Colonic mucosa (tissue), 4 donors: ENCODE measurements around the gene PMPCA. TPM values are rescaled to one million over a fixed set of nuclear protein-coding genes. Genes with fewer than 3 reads are reported as not detected.

ENCODE experiments used
- DNase-seq: peaks from one replicate; pipeline ENCODE4 v3.0.0-alpha.2; 2020
- H3K27ac ChIP-seq: fragments of 200-600 bp; one replicate; pipeline ENCODE4 v1.8.0; 2021
- H3K27me3 ChIP-seq: fragments of 200-600 bp; one replicate; pipeline ENCODE4 v1.8.0; 2021
- H3K36me3 ChIP-seq: fragments of 200-600 bp; one replicate; pipeline ENCODE4 v1.8.0; 2021
- H3K4me1 ChIP-seq: fragments of 200-600 bp; one replicate; pipeline ENCODE4 v1.8.0; 2021; ENCODE audit warnings: mild to moderate bottlenecking
- H3K4me3 ChIP-seq: fragments of 200-600 bp; one replicate; pipeline ENCODE4 v1.8.0; 2021
- H3K9ac ChIP-seq, 2 donors: one replicate each; pipeline ENCODE4 v1.7.0; 2013; ENCODE audit warnings: control low read depth in 2 of 2, low read depth in 2 of 2, low read length in 2 of 2
- H3K9me3 ChIP-seq: fragments of 200-600 bp; one replicate; pipeline ENCODE4 v1.8.0; 2021
- intact Hi-C: fragments of 100-400 bp; cut with DNase I; formaldehyde crosslinking; loops from one replicate; pipeline ENCODE4 v1.14.1; 2022
- total RNA-seq, 2 donors: library from RNA; stranded (reverse); fragmentation: NEBNext Ultra II Directional in 1 of 2; extraction: Animal tissue kit (Norgen Biotek cat#: 25700) in 1 of 2; gene quantifications; one replicate each; pipeline ENCODE4 v1.2.1, GENCODE V29; 2021
- TF ChIP-seq, protein P1 (sequence below): fragments of 200-600 bp; IDR thresholded peaks from one replicate; pipeline ENCODE4 v1.8.0; 2022; ENCODE audit warnings: antibody characterized with exemption, mild to moderate bottlenecking
- donor health status: healthy.
- donor health status: DM: no; HTN: no; CAD: no.
- donor health status: DM: no; HTN: no; CAD: no.

PMPCA gene
- total RNA-seq, 2 donors from 2014 or later: 56.1 to 60.9 TPM

- TF ChIP-seq, protein P1, sequence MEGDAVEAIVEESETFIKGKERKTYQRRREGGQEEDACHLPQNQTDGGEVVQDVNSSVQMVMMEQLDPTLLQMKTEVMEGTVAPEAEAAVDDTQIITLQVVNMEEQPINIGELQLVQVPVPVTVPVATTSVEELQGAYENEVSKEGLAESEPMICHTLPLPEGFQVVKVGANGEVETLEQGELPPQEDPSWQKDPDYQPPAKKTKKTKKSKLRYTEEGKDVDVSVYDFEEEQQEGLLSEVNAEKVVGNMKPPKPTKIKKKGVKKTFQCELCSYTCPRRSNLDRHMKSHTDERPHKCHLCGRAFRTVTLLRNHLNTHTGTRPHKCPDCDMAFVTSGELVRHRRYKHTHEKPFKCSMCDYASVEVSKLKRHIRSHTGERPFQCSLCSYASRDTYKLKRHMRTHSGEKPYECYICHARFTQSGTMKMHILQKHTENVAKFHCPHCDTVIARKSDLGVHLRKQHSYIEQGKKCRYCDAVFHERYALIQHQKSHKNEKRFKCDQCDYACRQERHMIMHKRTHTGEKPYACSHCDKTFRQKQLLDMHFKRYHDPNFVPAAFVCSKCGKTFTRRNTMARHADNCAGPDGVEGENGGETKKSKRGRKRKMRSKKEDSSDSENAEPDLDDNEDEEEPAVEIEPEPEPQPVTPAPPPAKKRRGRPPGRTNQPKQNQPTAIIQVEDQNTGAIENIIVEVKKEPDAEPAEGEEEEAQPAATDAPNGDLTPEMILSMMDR: no peak
- H3K4me1 ChIP-seq: peaks cover 11% of the 10 kb centered on the region
- H3K9me3 ChIP-seq: no peaks in the 10 kb centered on the region
- no peak overlapping the region for H3K4me3 ChIP-seq
- no peaks in the 10 kb centered on the region for H3K27me3 ChIP-seq
- intact Hi-C loops: no loop called here
- no peak overlapping the region for H3K27ac ChIP-seq
- peaks cover 20% of the 10 kb centered on the region for H3K36me3 ChIP-seq
- no peak overlapping the region for H3K9ac ChIP-seq
- DNase-seq: no peak
Observed at GRCh38 chr9:136441681-136442245, 31.3 kb downstream of the PMPCA start.

- Histone ChIP-seq H3K9me3 (no peaks in the 10 kb centered on the region), H3K9ac (no peak overlapping the region), H3K4me3 (no peak overlapping the region), H3K27me3 (no peaks in the 10 kb centered on the region), H3K4me1 (peaks cover 11% of the 10 kb centered on the region), H3K27ac (no peak overlapping the region), H3K36me3 (peaks cover 25% of the 10 kb centered on the region)
- TF ChIP-seq, protein P1: no peak
- no peak for DNase-seq
- intact Hi-C loops: no loop called here
Observed at GRCh38 chr9:136442265-136442664, 31.8 kb downstream of the PMPCA start.

DNA sequence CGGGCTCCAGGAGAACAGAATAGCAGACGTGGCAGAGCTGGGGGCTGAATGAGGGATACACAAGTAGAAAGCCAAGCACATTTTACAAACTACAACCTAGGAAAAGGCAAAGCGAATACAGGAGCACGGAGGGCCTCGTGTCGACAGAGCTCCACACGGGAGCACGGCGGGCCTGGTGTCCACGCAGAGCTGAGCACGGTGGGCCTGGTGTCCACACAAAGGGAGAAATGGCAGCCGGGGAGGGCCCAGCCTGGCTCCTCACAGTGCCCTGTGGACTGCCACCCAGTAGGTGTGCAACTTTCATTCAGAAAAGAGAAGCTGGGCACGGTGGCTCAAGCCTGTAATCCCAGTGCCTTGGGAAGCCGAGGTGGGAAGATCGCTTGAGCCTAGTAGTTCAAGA, 32.6 kb downstream of the PMPCA start:
- no peaks in the 10 kb centered on the region for H3K27me3 ChIP-seq
- H3K27ac ChIP-seq: no peak overlapping the region
- H3K36me3 ChIP-seq: peaks cover 29% of the 10 kb centered on the region
- peaks cover 2% of the 10 kb centered on the region for H3K4me1 ChIP-seq
- intact Hi-C loops: no loop called here
- no peak for DNase-seq
- no peak overlapping the region for H3K4me3 ChIP-seq
- TF ChIP-seq, protein P1: no peak
- no peaks in the 10 kb centered on the region for H3K9me3 ChIP-seq
- H3K9ac ChIP-seq: no peak overlapping the region

GRCh38 chr9:136443687-136444086, 33.2 kb downstream of the PMPCA start:
- DNase-seq: no peak
- intact Hi-C loops: no loop called here
- H3K27me3 ChIP-seq: no peaks in the 10 kb centered on the region
- TF ChIP-seq, protein P1: no peak
- H3K36me3 ChIP-seq: peaks cover 29% of the 10 kb centered on the region
- H3K9ac ChIP-seq: no peak overlapping the region
- H3K4me1 ChIP-seq: no peaks in the 10 kb centered on the region
- H3K9me3 ChIP-seq: no peaks in the 10 kb centered on the region
- no peak overlapping the region for H3K4me3 ChIP-seq
- no peak overlapping the region for H3K27ac ChIP-seq

DNA sequence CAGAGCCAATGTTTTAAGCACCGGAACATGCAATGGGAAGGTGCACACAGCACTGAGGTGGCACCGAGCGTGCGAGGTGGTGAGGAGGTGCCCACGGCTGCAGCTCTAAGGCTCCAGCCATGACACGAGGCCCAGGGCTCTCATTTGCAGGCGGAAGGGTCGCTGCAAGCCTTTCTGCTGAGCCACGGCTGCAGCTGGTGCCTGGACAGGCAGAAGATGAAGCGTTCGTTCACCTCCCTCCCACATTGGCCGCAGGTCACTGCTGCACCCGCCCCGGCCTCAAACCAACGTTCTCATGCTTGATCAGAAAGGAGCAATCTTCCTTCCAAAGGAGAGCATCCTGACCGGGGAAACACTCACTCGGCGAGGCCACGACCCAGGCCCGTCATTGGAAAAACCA, 33.6 kb downstream of the PMPCA start:
- Histone ChIP-seq H3K4me3 (no peak overlapping the region), H3K9ac (no peak overlapping the region), H3K27ac (no peak overlapping the region), H3K9me3 (no peaks in the 10 kb centered on the region), H3K4me1 (no peaks in the 10 kb centered on the region), H3K36me3 (peaks cover 29% of the 10 kb centered on the region), H3K27me3 (no peaks in the 10 kb centered on the region)
- TF ChIP-seq, protein P1: no peak
- intact Hi-C loops: no loop called here
- DNase-seq: no peak
